GM12873 (cell line): ENCODE results near the gene AP1M1.

ENCODE experiments used
- TF ChIP-seq, protein P1 (sequence below): IDR thresholded peaks from 2 replicates; pipeline ENCODE4 v1.5.1; 2012; ENCODE audit warnings: low read depth, mild to moderate bottlenecking, moderate library complexity, low read length, control low read depth; ENCODE audit not compliant: insufficient read depth; ENCODE audit errors: missing control alignments

Gene AP1M1

DNA sequence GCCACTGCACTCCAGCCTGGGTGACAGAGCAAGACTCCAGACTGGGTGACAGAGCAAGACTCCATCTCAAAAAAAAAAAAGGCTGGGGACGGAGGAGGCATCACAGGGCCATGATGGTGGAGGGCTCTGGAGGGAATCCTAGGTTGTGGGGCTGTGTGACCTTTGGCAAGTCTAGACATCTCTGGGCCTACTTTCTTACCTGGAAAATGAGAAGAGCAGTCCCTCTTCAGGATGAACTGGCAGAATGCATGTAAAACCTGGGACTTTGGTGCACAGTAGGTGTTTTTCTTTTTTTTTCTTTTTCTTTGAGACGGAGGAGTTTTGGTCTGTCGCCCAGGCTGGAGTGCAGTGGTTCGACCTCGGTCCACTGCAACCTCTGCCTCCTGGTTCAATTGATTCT lies 38.1 kb upstream of the AP1M1 start:
- TF ChIP-seq, protein P1, sequence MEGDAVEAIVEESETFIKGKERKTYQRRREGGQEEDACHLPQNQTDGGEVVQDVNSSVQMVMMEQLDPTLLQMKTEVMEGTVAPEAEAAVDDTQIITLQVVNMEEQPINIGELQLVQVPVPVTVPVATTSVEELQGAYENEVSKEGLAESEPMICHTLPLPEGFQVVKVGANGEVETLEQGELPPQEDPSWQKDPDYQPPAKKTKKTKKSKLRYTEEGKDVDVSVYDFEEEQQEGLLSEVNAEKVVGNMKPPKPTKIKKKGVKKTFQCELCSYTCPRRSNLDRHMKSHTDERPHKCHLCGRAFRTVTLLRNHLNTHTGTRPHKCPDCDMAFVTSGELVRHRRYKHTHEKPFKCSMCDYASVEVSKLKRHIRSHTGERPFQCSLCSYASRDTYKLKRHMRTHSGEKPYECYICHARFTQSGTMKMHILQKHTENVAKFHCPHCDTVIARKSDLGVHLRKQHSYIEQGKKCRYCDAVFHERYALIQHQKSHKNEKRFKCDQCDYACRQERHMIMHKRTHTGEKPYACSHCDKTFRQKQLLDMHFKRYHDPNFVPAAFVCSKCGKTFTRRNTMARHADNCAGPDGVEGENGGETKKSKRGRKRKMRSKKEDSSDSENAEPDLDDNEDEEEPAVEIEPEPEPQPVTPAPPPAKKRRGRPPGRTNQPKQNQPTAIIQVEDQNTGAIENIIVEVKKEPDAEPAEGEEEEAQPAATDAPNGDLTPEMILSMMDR = no peak

GRCh38 chr19:16160445-16160942 lies 37.2 kb upstream of the AP1M1 start:
- TF ChIP-seq, protein P1 = no peak

DNA sequence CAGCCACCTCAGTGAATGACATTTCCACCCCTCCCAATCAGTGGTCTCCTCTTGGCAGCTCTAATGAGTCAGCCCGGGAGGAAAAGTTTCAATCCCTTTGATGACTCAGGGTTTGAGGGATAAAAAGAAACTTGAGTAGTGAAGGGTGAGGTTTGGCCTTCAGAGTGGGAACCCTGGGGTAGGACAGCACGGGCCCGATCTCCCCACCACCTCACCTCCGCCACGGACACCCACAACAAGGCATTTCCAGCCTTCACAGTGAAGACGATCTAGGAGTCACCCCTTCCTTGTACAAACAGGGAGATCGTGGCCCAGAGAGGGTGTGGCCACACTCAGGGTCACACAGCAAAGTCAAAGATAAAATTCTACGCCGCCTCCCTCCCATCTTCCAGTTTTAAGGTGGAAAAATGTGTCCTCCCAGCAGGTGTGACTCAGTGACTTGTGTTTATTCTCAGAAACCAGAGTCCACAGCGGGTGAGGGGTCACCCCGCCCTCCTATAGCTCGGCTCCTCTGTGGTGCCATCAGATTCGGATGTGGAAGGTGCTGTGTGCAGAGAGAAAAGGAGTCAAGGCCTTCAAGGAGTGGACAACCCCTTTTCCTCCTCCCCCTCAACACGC lies 36.7 kb upstream of the AP1M1 start:
- TF ChIP-seq, protein P1 = no peak

GRCh38 chr19:16161840-16162239 lies 35.9 kb upstream of the AP1M1 start:
- TF ChIP-seq, protein P1 = no peak

DNA sequence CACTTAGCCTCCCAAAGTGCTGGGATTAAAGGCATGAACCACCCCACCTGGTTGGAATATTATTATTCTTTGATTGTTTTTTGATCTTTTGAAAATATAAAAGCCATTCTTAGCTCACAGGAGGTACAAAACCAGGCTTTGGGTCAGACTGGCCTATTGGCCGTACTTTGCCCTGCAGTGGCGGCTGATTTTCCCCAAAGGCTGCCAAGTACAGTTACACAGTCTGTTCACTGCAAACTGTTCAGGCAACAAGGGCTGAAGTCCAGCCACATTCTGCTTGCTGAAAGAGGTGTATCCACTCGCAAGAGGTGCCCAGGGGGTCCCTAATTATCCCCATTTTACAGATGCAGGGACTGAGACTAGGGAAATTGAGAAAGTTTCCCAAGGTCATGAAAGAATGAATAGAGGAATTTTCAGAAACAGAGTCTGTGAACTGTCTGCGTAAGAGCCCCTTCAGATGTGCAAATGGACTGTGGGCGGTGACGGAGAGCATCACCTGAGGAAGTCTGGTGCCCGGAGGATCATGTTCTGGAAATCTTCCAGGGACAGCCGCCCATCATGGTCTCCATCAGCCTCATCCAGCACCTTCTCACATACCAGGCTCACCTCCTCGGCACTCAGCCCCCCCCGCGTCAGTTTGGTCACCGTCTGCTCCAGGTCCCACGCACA lies 33.4 kb upstream of the AP1M1 start:
- TF ChIP-seq, protein P1 = no peak

GRCh38 chr19:16166417-16166816 lies 31.3 kb upstream of the AP1M1 start:
- TF ChIP-seq, protein P1 = no peak

DNA sequence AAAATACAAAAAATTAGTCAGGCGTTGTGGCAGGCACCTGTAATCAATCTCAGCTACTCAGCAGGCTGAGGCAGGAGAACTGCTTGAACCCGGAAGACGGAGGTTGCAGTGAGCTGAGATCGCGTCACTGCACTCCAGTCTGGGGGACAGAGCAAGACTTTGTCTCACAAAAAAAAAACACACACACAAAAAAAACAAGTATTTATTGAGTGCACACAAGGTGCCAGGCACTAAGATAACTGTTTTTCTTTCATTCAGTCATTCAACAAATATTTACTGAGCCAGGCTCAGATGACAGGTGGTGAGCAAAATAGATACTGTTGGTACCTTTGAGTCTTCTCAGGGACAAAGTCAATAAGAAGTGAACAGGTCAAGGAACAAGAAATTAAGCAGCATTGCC lies 30.7 kb upstream of the AP1M1 start:
- TF ChIP-seq, protein P1 = no peak
